Esophagus squamous epithelium (tissue), 4 donors: ENCODE measurements around the gene DMBX1. TPM values are rescaled to one million over a fixed set of nuclear protein-coding genes. Genes with fewer than 3 reads are reported as not detected.

ENCODE experiments used
- total RNA-seq, 4 donors: library from RNA; depleted of rRNA; stranded (reverse); fragments of >200 nt; gene quantifications; one replicate each; pipeline ENCODE4 v1.1.0, GENCODE V29; 2016

The DMBX1 gene
- total RNA-seq, 4 donors from 2014 or later: not detected

Other genes starting within 250 kb of the DMBX1 start
- gene RAD54L, start 242.1 kb upstream of the DMBX1 start, total RNA-seq: 1 to 10 TPM; 1.9 to 7.8 (median 6.8) TPM
- gene LRRC41, start 186.2 kb upstream of the DMBX1 start, total RNA-seq: 10 to 100 TPM; 44.1 to 66.4 (median 57.6) TPM
- 100 to 1,000 TPM; 329 to 618 (median 564) TPM for gene UQCRH, start 186.1 kb upstream of the DMBX1 start, total RNA-seq
- gene NSUN4, start 149.0 kb upstream of the DMBX1 start, total RNA-seq: 10 to 100 TPM; 10.1 to 22.1 (median 16.2) TPM
- gene FAAH, start 95.5 kb upstream of the DMBX1 start, total RNA-seq: 10 to 100 TPM; 12.3 to 29.6 (median 16.7) TPM
- gene KNCN, start 61.8 kb downstream of the DMBX1 start, total RNA-seq: not detected
- 10 to 100 TPM; 18.2 to 33.7 (median 33.6) TPM for gene MKNK1, start 114.4 kb downstream of the DMBX1 start, total RNA-seq
- 10 to 100 TPM; 12.0 to 29.3 (median 18.7) TPM for gene MOB3C, start 127.0 kb downstream of the DMBX1 start, total RNA-seq
- gene ATPAF1, start 178.5 kb downstream of the DMBX1 start, total RNA-seq: 10 to 100 TPM; 25.7 to 39.1 (median 32.8) TPM
- gene TEX38, start 182.0 kb downstream of the DMBX1 start, total RNA-seq: not detected
- 10 to 100 TPM; 68.7 to 98.8 (median 88.9) TPM for gene EFCAB14, start 229.3 kb downstream of the DMBX1 start, total RNA-seq